HepG2 (cell line): ENCODE measurements around the gene HECTD4. TPM values are rescaled to one million over a fixed set of nuclear protein-coding genes. Genes with fewer than 3 reads are reported as not detected.
A peak's percentile ranks its signal among the peaks of the same experiment; 100 is the strongest.

ENCODE experiments used
- HMG20A ChIP-seq: IDR thresholded peaks from 2 replicates; pipeline ENCODE4 v1.6.1; 2016; ENCODE audit warnings: borderline replicate concordance
- NR1H2 ChIP-seq: sonication (generic); formaldehyde crosslinking; IDR thresholded peaks from 2 replicates; pipeline ENCODE4 v1.8.1; 2022; ENCODE audit warnings: low read depth, missing genetic modification reagents, borderline replicate concordance
- PAF1 ChIP-seq: IDR thresholded peaks from 2 replicates; pipeline ENCODE4 v1.6.1; 2016; ENCODE audit warnings: missing genetic modification reagents, missing compliant biosample characterization
- PLSCR1 ChIP-seq: sonication (generic); formaldehyde crosslinking; IDR thresholded peaks from 2 replicates; pipeline ENCODE4 v1.5.0; 2020; ENCODE audit warnings: missing genetic modification reagents, mild to moderate bottlenecking, borderline replicate concordance
- SRSF9 ChIP-seq: fragments of 200-400 bp; formaldehyde crosslinking; IDR thresholded peaks from 2 replicates; pipeline ENCODE4 v1.6.1; 2018; ENCODE audit warnings: borderline replicate concordance, mild to moderate bottlenecking, low read depth, low read length; ENCODE audit not compliant: insufficient read depth, poor library complexity, severe bottlenecking
- TAF1 ChIP-seq: sonication (generic); formaldehyde crosslinking; IDR thresholded peaks from 2 replicates; pipeline ENCODE4 v1.4.0; 2020; ENCODE audit warnings: missing genetic modification reagents
- TEAD3 ChIP-seq: optimal IDR thresholded peaks from 2 replicates; pipeline ENCODE3; 2016; ENCODE audit warnings: borderline replicate concordance
- ZFP36L1 ChIP-seq: sonication (generic); formaldehyde crosslinking; IDR thresholded peaks from 2 replicates; pipeline ENCODE4 v1.8.0; 2022; ENCODE audit warnings: mild to moderate bottlenecking, missing genetic modification reagents, moderate library complexity
- ZNF550 ChIP-seq: sonication (generic); formaldehyde crosslinking; IDR thresholded peaks from 2 replicates; pipeline ENCODE4 v1.4.0; 2020; ENCODE audit warnings: mild to moderate bottlenecking, missing genetic modification reagents, borderline replicate concordance
- ZNF687 ChIP-seq: sonication (generic); formaldehyde crosslinking; IDR thresholded peaks from 2 replicates; pipeline ENCODE4 v1.5.1; 2020; ENCODE audit warnings: mild to moderate bottlenecking, missing genetic modification reagents, moderate library complexity
- polyA plus RNA-seq, 8 experiments: library from polyadenylated mRNA; depleted of rRNA in 3 of 8; stranded (reverse) in 7 of 8; unstranded in 1 of 8; fragments of >200 nt; fragmentation: Illumina TruSeq in 4 of 8; extraction: Trizol in 4 of 8; gene quantifications; 2 replicates each; pipeline versions ENCODE4 v1.2.1 to v1.2.3, GENCODE V29; 2011 to 2016; ENCODE audit warnings: low read depth in 4 of 8, missing spikeins in 1 of 8, mixed read lengths in 1 of 8; ENCODE audit not compliant: insufficient read depth in 1 of 8
- total RNA-seq, 5 experiments: library from RNA; depleted of rRNA; stranded (reverse); fragments of >200 nt; fragmentation: Illumina TruSeq; extraction: Trizol; gene quantifications; 2 replicates each; pipeline ENCODE4 v1.2.3, GENCODE V29; 2016; ENCODE audit warnings: low read depth in 1 of 5
- TF ChIP-seq, protein P1 (sequence below): conservative IDR thresholded peaks from 2 replicates; pipeline ENCODE4 v1.6.1; 2018; ENCODE audit warnings: missing genetic modification reagents
- TF ChIP-seq, protein P2 (sequence below): sonication (generic); formaldehyde crosslinking; IDR thresholded peaks from 2 replicates; pipeline ENCODE4 v1.5.0; 2020; ENCODE audit warnings: missing genetic modification reagents, mild to moderate bottlenecking, borderline replicate concordance
- TF ChIP-seq, protein P3 (sequence below): sonication (generic); formaldehyde crosslinking; IDR thresholded peaks from 2 replicates; pipeline ENCODE4 v1.4.0; 2020; ENCODE audit warnings: missing genetic modification reagents
- TF ChIP-seq, protein P4 (sequence below): sonication (generic); formaldehyde crosslinking; IDR thresholded peaks from 2 replicates; pipeline ENCODE4 v1.5.0; 2020; ENCODE audit warnings: mild to moderate bottlenecking, missing genetic modification reagents, borderline replicate concordance
- TF ChIP-seq, protein P5 (sequence below): sonication (generic); formaldehyde crosslinking; IDR thresholded peaks from 2 replicates; pipeline ENCODE4 v1.4.0; 2020; ENCODE audit warnings: mild to moderate bottlenecking, missing genetic modification reagents, borderline replicate concordance

HECTD4 gene
- total and polyA plus RNA-seq, 2 of the 13 experiments (the other 11 are each of a cell fraction or from before 2014, with no cell fraction given): 9.0 to 11.4 TPM

GRCh38 chr12:112125250-112125999 is 256.8 kb downstream of the HECTD4 start, which contains the start of gene TRAFD1 (continued):
- TF ChIP-seq, protein P1, sequence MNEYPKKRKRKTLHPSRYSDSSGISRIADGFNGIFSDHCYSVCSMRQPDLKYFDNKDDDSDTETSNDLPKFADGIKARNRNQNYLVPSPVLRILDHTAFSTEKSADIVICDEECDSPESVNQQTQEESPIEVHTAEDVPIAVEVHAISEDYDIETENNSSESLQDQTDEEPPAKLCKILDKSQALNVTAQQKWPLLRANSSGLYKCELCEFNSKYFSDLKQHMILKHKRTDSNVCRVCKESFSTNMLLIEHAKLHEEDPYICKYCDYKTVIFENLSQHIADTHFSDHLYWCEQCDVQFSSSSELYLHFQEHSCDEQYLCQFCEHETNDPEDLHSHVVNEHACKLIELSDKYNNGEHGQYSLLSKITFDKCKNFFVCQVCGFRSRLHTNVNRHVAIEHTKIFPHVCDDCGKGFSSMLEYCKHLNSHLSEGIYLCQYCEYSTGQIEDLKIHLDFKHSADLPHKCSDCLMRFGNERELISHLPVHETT (CRISPR knock-in tag): no peak
- no peak for TF ChIP-seq PAF1 (CRISPR knock-in tag)
- no peak for TF ChIP-seq NR1H2 (CRISPR knock-in tag)
- TF ChIP-seq PLSCR1 (CRISPR knock-in tag): no peak
- TF ChIP-seq SRSF9: no peak
- TF ChIP-seq, protein P2, sequence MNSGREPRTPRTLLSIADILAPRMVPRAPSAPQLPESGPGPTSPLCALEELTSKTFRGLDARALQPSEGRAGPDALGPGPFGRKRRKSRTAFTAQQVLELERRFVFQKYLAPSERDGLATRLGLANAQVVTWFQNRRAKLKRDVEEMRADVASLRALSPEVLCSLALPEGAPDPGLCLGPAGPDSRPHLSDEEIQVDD: no peak
- no peak for TF ChIP-seq ZNF550 (CRISPR knock-in tag)
- TF ChIP-seq TAF1: peak; percentile 93
- 0 out of 2 replicates have a peak, but pooled peaks have one; percentile 70 for TF ChIP-seq ZFP36L1
- TF ChIP-seq, protein P3, sequence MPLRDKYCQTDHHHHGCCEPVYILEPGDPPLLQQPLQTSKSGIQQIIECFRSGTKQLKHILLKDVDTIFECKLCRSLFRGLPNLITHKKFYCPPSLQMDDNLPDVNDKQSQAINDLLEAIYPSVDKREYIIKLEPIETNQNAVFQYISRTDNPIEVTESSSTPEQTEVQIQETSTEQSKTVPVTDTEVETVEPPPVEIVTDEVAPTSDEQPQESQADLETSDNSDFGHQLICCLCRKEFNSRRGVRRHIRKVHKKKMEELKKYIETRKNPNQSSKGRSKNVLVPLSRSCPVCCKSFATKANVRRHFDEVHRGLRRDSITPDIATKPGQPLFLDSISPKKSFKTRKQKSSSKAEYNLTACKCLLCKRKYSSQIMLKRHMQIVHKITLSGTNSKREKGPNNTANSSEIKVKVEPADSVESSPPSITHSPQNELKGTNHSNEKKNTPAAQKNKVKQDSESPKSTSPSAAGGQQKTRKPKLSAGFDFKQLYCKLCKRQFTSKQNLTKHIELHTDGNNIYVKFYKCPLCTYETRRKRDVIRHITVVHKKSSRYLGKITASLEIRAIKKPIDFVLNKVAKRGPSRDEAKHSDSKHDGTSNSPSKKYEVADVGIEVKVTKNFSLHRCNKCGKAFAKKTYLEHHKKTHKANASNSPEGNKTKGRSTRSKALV (CRISPR knock-in tag): no peak
- TF ChIP-seq HMG20A (CRISPR knock-in tag): no peak
- peak; percentile 93 for TF ChIP-seq ZNF687 (CRISPR knock-in tag)
- TF ChIP-seq, protein P4, sequence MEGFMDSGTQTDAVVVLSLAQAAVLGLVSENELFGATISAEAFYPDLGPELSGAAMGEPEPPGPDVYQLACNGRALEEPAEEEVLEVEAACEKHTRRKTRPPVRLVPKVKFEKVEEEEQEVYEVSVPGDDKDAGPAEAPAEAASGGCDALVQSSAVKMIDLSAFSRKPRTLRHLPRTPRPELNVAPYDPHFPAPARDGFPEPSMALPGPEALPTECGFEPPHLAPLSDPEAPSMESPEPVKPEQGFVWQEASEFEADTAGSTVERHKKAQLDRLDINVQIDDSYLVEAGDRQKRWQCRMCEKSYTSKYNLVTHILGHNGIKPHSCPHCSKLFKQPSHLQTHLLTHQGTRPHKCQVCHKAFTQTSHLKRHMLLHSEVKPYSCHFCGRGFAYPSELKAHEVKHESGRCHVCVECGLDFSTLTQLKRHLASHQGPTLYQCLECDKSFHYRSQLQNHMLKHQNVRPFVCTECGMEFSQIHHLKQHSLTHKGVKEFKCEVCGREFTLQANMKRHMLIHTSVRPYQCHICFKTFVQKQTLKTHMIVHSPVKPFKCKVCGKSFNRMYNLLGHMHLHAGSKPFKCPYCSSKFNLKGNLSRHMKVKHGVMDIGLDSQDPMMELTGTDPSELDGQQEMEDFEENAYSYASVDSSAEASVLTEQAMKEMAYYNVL (CRISPR knock-in tag): no peak
- TF ChIP-seq, protein P5, sequence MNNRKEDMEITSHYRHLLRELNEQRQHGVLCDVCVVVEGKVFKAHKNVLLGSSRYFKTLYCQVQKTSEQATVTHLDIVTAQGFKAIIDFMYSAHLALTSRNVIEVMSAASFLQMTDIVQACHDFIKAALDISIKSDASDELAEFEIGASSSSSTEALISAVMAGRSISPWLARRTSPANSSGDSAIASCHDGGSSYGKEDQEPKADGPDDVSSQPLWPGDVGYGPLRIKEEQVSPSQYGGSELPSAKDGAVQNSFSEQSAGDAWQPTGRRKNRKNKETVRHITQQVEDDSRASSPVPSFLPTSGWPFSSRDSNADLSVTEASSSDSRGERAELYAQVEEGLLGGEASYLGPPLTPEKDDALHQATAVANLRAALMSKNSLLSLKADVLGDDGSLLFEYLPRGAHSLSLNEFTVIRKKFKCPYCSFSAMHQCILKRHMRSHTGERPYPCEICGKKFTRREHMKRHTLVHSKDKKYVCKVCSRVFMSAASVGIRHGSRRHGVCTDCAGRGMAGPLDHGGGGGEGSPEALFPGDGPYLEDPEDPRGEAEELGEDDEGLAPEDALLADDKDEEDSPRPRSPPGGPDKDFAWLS (CRISPR knock-in tag): no peak
- no peak for TF ChIP-seq TEAD3 (CRISPR knock-in tag)
